ENCODE measurements around the gene HDDC2.

Gene HDDC2

GRCh38 chr6:125268765-125269164, 33.0 kb downstream of the HDDC2 start:
- no peak overlapping the region for H3K27ac ChIP-seq
- TF ChIP-seq, protein P1, sequence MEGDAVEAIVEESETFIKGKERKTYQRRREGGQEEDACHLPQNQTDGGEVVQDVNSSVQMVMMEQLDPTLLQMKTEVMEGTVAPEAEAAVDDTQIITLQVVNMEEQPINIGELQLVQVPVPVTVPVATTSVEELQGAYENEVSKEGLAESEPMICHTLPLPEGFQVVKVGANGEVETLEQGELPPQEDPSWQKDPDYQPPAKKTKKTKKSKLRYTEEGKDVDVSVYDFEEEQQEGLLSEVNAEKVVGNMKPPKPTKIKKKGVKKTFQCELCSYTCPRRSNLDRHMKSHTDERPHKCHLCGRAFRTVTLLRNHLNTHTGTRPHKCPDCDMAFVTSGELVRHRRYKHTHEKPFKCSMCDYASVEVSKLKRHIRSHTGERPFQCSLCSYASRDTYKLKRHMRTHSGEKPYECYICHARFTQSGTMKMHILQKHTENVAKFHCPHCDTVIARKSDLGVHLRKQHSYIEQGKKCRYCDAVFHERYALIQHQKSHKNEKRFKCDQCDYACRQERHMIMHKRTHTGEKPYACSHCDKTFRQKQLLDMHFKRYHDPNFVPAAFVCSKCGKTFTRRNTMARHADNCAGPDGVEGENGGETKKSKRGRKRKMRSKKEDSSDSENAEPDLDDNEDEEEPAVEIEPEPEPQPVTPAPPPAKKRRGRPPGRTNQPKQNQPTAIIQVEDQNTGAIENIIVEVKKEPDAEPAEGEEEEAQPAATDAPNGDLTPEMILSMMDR (conservative IDR thresholded peaks at IDR 0.05) = no peak

DNA sequence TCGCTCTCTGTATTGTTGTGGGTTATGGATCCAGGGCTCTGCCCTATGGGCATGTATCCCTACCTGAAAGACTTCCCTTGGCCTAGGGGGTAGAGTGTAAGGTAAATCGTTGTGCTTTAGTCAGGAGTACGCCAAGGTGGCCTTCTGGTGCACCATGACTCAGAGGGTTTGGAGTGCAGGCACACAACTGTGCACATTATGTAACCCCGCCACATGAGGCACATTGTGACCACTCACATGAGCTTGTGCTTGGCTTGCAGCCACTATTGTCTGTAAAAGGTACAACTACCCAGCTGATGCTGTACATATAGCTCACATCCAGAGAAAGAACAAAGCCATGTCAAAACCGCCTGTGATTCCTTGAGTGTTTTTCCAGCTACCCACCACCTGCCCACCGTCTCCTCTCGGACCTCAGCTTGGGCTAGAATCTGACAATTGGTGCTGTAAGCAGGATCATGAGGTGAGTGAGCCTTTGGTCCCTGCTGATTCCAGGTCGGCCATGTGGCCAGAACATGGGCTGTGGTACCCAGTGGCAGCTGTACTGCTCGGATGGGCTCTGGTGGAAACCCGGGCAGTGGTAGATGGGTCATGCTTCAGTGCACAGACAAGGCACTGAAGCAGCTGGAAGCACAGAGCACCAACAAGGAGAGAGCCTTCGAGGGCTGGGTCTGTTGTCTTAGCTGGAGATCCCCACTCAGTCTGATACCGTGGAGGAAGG, 33.8 kb downstream of the HDDC2 start:
- H3K27ac ChIP-seq = no peak overlapping the region
- TF ChIP-seq, protein P1 (conservative IDR thresholded peaks at IDR 0.05) = no peak

- H3K27ac ChIP-seq = no peak overlapping the region
- TF ChIP-seq, protein P1 (conservative IDR thresholded peaks at IDR 0.05) = no peak
Observed at GRCh38 chr6:125264476-125264875, 37.3 kb downstream of the HDDC2 start.

DNA sequence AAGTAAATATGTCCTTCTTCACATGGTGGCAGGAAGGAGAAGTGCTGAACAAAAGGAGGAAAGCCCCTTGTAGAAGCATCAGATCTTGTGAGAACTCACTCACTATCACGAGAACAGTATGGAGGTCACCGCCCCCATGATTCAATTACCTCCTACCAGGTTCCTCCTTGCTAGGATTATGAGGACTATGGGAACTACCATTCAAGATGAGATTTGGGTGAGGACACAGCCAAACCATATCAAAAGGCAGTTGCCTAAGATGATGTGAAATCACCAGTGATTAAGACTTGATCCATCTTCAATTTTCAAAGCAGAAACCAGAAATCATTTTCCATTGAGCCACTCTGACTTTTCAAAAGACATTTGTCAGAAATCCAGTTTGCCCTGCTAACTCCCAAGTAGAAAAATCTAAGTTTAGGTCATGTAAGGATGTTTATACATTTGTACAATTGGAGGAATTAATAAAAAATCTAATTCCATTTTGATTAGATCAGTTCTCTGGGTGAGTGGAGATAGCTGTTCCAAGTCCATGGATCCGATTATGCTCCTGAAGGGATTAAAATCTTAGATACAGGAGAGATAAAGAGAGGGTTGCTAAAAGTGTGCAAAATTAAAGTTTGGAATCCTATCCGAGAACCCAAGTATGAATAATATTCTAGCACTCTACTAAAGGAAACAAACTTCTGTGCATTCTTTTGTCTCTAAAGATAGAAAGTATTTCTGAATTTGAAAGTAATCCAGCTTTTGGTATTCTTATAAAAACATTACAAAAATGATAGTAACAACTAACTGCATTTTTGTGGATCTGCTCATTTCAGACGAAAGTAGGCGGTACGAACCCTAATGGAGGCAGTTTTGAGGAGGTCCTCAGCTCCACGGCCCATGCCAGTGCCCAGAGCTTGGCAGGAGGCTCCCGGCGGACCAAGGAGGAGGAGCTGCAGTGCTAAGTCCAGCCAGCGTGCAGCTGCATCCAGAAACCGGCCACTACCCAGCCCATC, 39.5 kb downstream of the HDDC2 start:
- TF ChIP-seq, protein P1 (conservative IDR thresholded peaks at IDR 0.05) = no peak
- H3K27ac ChIP-seq = no peak overlapping the region

- TF ChIP-seq, protein P1 (conservative IDR thresholded peaks at IDR 0.05) = no peak
- no peak overlapping the region for H3K27ac ChIP-seq
Observed at GRCh38 chr6:125259354-125259736, 42.4 kb downstream of the HDDC2 start.

DNA sequence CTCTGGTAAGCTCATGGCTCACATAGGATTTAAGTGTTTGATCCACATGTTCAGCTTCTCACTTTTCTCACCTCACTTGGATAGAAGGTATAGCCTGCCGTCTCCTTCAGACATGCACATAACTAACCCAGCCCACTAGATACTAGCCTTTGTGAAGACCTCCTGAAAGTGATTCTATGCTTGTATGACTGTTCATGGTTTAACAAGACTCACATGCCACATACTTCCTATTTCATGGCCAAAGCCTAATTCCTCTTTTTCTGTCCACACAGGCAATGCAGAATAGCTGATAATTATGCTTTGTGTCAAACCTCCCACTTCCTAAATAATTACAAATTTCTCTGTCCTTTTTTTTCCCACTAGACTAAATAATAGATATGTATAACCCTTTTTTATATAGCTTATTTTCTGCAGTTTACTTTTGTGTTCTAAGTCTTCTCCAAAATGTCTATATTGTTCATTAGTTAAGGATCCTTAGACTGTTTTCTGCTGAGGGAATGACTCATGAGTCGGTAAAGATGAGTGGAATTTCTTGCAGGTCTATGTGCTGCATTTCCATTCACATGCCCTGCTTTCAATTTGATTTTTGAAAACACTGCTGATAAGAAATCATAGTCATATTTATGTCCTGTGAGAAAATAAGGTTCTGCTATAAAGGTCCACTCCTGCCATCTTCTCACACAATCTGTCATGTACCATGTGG, 43.0 kb downstream of the HDDC2 start:
- H3K27ac ChIP-seq = no peak overlapping the region
- TF ChIP-seq, protein P1 (conservative IDR thresholded peaks at IDR 0.05) = no peak

GRCh38 chr6:125257351-125257750, 44.4 kb downstream of the HDDC2 start:
- no peak overlapping the region for H3K27ac ChIP-seq
- TF ChIP-seq, protein P1 (conservative IDR thresholded peaks at IDR 0.05) = no peak
